Ovary (tissue), 3 donors: Measurements from ENCODE around the gene ACAT1.

Experiments used
- CTCF ChIP-seq, 3 donors: fragments of 450-650 bp in 2 of 3; fragments of 200-600 bp in 1 of 3; IDR thresholded peaks; one replicate each; pipeline versions ENCODE4 v1.5.1 to v1.8.0; 2016 to 2022; ENCODE audit warnings: antibody characterized with exemption in 3 of 3, mild to moderate bottlenecking in 1 of 3
- EP300 ChIP-seq: sonication (generic); formaldehyde crosslinking; IDR thresholded peaks from one replicate; pipeline ENCODE4 v1.6.1; 2017; ENCODE audit warnings: antibody characterized with exemption
- POLR2A ChIP-seq: fragments of 450-650 bp; IDR thresholded peaks from one replicate; pipeline ENCODE4 v1.6.1; 2017; ENCODE audit warnings: antibody characterized with exemption, mild to moderate bottlenecking, moderate library complexity
- donor health status: DM: no; HTN: no; CAD: no.

GRCh38 chr11:108121274-108122155, at the start of gene ACAT1:
- TF ChIP-seq CTCF (IDR thresholded peaks at IDR 0.05): peak; percentile 38 to 80 (median 75)
- TF ChIP-seq POLR2A: peak; percentile 84
- no peak for TF ChIP-seq EP300
